ENCODE results near the gene CALML6.

Gene CALML6

DNA sequence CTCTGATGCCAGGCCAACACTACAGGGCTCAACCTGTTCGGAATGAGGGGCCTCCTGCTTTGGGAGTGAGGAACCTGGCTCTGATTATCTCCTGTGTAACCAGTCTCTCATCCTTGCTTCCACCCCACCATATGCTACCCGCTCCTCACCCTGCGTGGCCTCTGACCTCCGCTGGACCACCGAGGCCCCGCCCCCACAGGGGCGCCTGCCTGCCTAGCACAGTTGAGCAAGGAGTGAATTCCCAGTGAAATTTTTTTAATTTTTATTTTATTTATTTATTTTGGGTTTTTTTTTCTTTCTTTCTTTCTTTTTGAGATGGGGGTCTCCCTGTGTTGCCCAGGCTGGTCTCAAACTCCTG, 22.3 kb upstream of the CALML6 start:
- DNase-seq, result no peak

DNA sequence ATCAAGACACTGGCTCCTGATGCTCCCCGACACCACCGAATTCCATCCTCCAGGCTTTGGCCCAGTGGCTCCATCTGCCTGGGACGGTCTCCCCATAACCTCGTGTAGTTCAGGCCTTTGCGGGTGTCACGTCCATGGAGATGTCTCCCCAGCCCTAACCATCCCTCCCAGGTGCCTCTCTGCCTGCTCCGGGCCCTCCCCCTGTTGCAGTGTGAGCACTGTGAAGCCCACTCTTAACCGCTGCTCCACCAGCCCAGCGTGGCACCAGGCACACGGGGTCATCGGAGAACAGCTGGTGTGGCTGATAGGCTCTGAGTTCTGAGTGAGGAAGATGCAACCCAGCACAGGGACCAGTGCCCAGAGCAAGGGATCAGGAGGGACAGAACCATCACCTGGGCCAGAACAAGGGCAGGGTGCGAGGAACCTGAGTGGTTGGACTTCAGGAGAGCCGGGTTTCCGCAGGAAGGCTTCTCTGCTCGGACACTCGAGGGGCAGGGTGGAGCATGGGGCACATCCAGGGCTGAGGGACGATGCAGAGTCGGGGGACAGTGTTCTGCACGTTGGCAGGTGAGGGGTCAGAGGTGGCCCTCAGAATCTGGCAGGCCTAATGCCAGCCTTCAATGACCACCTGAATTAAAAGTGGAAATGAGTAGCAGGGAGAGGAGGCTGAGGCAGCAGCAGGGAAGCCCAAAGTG, 21.6 kb upstream of the CALML6 start:
- no peak for DNase-seq

DNA sequence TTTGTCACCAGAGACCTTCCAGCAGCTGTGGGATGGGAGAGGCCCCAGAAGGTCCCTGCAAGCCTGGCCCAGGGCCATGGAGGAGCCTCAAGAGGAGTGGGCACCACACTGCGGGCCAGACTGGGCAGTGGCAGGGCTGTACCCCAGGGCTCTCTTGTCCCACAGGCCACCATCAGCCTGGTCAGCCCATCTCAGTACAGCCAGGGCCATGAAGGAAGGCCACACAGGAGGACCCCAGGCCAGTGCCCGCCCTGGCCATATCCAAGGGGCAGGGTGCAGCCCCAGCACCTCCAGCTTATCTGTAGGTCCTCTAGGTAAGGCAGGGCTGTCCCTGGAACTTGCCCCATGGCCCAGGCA, 21.1 kb upstream of the CALML6 start:
- no peak for DNase-seq

DNA sequence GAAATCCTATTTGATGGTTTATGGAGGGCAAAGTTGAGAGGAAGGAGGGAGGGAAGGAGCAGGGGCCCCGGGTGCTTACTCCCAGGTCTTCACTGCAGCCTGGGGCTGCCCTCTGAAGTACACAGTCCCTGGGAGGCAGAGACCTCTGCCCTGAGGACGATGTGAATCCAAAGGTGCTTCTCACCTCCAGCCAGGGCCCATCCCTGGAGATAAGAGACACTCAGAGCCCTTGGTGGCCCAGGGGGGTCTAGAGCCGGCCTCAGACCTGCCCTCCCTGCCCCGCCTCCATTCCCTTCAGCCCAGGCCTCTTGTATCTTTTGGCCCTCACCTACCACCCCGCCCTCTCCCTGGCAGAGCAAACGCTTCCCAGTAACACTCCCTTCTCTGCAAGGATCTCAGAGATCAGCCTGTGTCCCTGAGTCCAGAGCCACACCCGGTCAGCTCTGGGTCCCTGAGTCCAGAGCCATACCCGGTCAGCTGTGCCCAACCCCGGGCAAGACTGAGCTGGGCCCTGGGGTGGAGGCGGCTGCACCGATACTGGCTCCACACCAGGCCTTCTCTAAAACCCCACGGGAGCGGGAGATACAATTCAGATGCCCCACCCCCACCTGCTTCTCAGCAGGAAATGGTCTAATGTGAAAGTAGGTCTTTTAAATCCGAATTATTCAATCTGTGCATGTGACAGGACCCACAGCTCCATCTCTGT, 20.6 kb upstream of the CALML6 start:
- no peak for DNase-seq

DNA sequence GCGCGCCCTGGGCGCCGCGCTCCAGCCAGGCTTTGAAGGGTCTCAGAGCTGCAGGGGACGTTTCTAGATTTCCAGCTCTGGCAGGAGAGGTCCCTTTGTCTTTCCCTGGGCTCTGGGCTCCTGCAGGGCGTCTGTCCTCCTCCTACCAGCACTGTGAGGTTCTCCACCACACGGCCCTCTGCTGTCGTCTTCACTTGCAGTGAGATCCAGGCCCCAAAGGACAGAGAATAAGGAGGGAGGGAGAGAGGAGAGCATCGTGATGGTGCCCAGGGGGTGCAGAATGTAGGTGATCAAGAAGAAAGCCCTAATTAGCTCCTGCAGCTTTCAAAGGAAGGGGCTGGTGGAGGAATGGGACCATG, 20.0 kb upstream of the CALML6 start:
- no peak for DNase-seq

- DNase-seq, result no peak
These were observed 19.4 kb upstream of the CALML6 start for GRCh38 chr1:1895456-1896336.

DNA sequence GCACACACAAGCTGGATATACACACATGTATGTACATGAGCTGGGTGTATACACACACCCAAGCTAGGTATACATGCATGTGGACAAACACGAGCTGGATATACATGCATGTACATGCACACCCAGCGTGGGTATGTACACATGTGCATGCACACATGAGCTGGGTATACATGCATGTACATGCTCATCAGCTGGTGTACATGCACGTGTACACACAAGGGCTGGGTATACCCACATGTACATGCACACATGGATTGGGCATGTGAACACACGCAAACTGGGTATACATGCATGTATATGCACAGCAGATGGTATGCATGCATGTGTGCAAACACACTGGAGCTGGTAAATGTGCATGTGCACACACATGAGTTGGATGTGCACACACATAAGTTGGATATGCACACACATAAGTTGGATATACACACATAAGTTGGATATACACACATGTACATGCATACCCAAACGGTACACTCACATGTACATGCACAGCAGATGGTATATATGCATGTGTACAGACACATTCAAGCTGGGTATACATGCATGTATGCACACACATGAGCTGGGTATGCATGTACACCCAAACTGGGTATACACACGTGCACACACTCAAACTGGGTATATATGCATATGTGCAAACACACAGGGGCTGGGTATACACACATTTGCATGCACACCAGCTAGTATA, 16.7 kb upstream of the CALML6 start:
- DNase-seq, result no peak

DNA sequence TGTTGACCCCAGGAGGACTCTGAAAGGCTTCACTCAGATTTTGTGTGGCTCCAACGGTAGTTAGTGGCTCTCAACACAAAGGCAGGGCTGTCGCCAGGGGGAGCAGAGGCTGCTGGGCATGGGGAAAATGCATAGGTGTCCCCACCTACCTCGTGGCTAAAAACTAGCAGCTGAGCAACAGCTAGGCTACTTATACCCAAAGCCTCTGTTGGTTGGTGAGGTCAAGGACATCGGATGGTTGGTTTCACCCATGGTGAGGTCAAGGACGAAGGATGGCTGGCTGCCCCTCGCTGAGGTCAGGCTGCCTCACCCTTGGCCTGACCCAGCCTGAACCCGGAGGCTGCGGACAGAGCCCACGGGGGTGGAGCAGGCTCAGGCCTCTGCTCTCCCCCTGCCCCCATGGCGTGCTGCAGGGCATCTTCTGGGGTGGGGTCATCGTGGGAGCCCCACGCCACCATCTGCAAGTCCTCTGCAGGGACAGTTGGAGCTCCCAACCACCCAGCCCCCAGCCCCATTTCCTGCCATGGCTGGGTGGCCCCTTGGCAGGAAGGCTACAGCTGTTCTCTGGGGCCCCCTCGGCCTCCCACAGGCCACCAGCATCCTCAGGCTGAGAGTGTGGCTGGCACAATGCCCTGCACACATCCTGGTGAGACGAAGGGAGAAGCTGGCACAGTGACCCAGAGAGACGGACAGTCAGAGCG, 15.6 kb upstream of the CALML6 start:
- DNase-seq, result no peak

DNA sequence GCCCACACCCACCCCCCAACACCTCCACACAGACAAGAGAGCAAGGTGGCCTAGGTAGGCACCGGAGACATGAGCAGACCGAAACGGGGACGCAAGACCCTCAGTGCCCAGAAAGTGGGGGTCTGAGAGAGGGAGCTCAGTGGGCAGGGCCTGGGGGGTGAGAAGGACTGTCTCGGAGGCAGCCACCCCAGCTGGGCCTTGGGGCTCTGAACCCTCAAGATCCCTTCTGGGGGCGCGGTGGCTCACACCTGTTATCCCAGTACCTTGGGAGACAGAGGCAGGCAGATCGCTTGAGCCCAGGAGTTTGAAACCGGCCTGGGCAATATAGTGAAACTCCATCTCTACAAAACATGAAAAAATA, 15.1 kb upstream of the CALML6 start:
- no peak for DNase-seq

GRCh38 chr1:1900883-1901640, 14.0 kb upstream of the CALML6 start:
- DNase-seq, result no peak

- DNase-seq, result no peak
These were observed 13.3 kb upstream of the CALML6 start for GRCh38 chr1:1901641-1902294.

DNA sequence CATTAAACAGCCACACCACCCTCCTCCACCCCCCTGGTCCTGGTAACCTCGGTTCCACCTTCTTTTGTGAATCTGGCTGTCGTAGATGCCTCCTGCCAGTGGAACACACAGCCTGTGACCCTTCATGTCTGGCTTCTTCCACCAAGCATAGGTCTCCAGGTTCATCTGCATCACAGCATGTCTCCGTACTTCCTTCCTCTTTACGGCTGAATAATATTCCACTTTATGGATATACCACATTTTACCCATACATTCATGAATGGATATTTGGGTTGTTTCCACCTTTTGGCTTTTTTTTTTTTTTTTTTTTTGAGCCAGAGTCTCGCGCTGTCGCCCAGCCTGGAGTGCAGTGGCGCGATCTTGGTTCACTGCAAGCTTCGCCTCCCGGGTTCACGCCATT, 11.8 kb upstream of the CALML6 start:
- no peak for DNase-seq

GRCh38 chr1:1906185-1907097, 8.6 kb upstream of the CALML6 start:
- DNase-seq, result peak; percentile 43

- no peak for DNase-seq
These were observed 7.8 kb upstream of the CALML6 start for GRCh38 chr1:1907098-1907736.

DNA sequence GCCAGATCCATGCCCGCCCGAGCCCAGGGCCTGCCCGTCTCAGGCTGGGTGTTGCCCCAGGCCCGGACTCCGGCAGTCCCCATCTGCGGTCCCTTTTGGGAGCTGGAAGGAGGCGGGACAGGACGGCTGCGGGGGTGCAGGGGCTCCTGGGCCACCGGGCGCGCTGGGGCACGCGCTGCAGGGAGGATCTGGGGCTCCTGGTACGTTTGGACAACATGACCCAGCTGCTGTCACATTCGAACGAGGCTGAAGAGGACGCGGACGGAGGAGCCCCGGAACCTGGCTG, 6.6 kb upstream of the CALML6 start:
- no peak for DNase-seq

GRCh38 chr1:1910033-1910465, 5.0 kb upstream of the CALML6 start:
- DNase-seq, result no peak

GRCh38 chr1:1910651-1911331, 4.3 kb upstream of the CALML6 start:
- DNase-seq, result no peak

GRCh38 chr1:1911350-1912041, 3.6 kb upstream of the CALML6 start:
- no peak for DNase-seq

Measured in DMS 273 treated with DMSO at 0.1 percent for 48 hours (cell line).